Activated CD8-positive, alpha-beta memory T cell treated with anti-CD3 and anti-CD28 coated beads for 24 hours (primary cell): ENCODE measurements around the gene NIN.

ENCODE experiments used
- DNase-seq: peaks from one replicate; pipeline ENCODE4 v3.0.0-alpha.2; 2020

The NIN gene

GRCh38 chr14:50759800-50760543 lies 71.0 kb downstream of the NIN start:
- DNase-seq = no peak

- DNase-seq = no peak
Observed at GRCh38 chr14:50758945-50759344, 72.0 kb downstream of the NIN start.

DNA sequence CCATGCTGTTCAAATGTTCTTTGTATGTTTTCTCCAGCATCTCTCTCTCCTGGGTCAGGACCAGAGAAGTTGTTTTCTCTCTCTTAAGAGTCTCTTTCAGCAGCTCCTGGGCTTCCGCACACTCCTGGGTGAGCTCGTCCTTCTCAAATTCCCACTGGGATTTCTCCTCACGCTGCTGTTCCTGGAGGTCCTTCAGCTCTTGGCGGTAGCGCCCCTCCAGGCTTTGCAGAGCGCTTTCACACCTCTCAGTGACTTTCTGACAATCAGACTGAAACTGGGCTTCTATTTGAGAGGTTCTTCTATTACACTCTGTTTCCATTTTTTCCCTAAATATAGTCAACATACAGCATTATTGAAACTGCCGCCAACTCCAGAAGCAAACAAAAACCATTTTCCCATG lies 72.7 kb downstream of the NIN start:
- DNase-seq = no peak

- no peak for DNase-seq
Observed at GRCh38 chr14:50757702-50758101, 73.3 kb downstream of the NIN start.

- no peak for DNase-seq
Observed at GRCh38 chr14:50756300-50756699, 74.7 kb downstream of the NIN start.

DNA sequence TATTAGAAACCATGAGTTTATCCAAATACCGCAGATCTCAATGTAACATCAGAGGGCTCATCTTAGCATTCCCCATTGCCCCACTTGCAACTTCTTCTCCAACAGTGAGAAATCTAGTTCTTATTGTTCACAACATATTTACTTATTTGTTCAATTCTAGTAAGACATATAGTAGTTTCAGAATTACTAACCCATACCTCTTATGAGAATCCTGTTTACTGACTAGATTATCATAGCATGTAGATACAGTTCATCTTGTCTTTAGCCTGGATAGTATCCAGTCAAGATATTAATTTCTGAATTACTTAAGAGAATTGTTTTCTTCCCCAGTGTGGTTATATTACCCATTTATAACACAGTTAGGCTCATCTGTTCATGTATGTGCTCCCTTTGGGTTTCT lies 80.6 kb downstream of the NIN start:
- no peak for DNase-seq

DNA sequence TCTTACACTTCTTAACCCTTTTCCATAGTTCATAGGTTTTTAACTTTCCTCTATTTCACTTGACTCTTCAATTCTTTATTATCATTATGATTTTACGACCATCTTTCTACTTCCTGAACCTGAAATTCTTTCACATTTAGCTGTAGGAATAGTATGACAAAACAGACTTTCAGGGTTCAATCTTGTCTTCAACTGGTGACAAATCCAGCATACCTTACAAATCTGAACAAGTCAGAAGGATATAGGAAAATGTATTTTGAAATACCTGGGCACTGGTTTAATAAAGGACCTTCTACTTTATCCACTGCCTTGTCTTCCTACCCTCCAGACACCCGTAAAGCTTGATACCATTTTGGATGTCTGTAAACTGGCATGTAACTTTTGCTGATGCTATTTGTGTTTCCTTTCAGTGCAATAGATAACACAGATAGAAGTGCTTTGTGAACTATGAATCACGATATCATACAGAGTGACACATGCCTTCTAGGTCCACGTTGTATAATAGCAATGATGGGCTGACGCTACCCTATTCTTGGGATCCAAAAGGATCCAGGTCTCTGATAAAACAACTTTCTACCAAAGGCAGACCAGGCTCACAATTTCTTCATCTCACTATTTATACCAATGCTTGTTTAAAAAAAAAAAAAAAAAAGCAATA lies 85.4 kb downstream of the NIN start:
- DNase-seq = no peak

DNA sequence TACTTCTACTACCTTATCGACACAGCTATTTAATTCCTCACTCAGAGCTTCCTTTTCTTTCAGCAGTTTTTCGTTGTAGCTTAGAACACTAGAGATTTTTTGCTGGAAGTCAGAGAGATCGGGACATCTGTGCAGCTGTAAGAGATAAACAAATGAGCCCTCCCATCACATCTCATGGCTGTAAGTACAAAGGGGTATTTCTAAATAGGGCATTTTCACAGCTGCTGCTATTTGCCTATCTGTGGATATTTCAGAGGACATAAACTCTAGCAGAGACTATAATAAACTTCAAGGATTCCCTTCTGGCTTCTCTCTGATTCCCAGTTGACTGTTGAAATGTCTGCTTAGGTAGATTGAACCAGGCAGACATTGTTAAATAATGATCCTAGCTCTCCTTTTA lies 86.7 kb downstream of the NIN start:
- DNase-seq = no peak

GRCh38 chr14:50741567-50741966 lies 89.4 kb downstream of the NIN start:
- DNase-seq = no peak

- DNase-seq = no peak
Observed at GRCh38 chr14:50740856-50741255, 90.1 kb downstream of the NIN start.

- DNase-seq = no peak
Observed at GRCh38 chr14:50739186-50739585, 91.8 kb downstream of the NIN start.

GRCh38 chr14:50736932-50737419 lies 94.0 kb downstream of the NIN start:
- DNase-seq = peak; percentile 66

GRCh38 chr14:50734950-50735695 lies 95.8 kb downstream of the NIN start:
- no peak for DNase-seq

- no peak for DNase-seq
Observed at GRCh38 chr14:50733494-50733893, 97.5 kb downstream of the NIN start.

GRCh38 chr14:50728836-50729235 lies 102.1 kb downstream of the NIN start:
- DNase-seq = no peak

GRCh38 chr14:50726372-50727107 lies 104.4 kb downstream of the NIN start:
- no peak for DNase-seq

DNA sequence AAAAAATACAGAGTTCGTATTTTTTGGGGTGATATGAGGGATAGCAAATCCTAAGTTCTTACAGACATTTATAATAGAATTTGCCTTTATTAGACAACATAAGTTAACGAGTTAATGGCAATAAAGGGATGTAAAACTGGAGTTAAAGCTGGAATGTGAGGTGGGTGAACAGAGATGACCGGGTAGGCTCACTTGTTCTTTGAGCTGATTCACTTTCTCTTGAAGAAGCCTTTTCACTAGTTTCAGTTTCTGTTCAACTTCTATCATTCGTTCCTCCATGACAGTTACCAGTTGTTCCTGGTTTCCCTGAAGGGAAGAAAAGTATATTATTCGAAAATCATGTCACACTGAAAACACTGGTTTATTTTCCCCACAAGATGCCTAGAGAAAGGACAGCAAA lies 105.2 kb downstream of the NIN start:
- no peak for DNase-seq

DNA sequence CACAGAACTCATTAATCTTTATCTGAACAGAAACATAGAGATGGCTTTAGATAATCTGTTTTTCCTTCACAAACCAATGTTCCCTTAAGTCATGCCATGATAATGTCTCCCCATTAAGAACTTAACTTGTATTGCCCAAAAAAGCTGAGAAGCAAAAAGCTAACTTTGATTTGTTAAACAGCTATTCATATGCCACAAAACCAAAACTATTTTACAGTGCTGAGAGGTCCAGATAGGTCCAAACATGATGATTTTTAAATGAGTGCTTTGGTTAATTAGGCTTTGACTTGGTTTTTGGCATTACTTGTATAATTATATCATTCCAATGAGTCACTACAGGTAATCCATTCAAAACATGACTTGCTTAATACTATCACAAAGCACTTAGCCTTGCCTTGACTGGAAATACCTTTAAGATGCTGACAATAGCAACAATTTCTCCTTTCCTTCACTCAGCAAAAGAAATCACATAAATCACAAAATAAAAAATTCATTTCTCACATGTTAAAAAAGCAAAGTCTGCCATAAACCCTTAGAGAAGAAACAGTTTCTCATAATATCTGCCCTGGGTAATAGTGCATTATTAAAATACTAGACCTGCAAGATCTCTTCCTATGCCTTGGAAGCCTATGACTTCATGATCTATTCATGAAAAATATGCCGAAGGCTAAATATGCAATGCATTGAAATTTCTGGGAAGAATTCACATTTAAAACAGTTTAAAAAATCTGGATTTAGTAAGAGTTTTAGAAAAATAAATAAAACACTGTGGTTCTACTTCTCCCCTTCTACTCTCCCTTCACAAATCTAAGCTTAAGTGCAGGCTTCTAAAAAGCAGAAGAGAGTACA lies 110.8 kb downstream of the NIN start:
- no peak for DNase-seq

- DNase-seq = no peak
Observed at GRCh38 chr14:50718949-50719348, 112.0 kb downstream of the NIN start.

DNA sequence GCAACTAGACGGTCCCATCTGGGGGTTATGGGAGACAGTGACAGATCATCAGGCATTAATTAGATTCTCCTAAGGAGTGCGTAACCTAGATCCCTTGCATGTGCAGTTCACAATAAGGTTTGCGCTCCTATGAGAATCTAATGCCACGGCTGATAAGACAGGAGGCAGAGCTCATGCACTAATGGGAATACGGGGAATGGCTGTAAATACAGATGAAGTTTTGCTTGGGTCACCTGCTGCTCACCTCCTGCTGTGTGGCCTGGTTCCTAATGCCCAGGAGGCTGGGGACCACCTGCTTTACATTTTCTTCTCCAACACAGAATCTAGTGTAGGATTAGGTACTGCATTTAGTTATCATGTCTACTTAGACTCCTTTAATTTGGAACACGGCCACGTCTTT lies 113.2 kb downstream of the NIN start:
- no peak for DNase-seq

- no peak for DNase-seq
Observed at GRCh38 chr14:50714450-50715073, 116.4 kb downstream of the NIN start.

DNA sequence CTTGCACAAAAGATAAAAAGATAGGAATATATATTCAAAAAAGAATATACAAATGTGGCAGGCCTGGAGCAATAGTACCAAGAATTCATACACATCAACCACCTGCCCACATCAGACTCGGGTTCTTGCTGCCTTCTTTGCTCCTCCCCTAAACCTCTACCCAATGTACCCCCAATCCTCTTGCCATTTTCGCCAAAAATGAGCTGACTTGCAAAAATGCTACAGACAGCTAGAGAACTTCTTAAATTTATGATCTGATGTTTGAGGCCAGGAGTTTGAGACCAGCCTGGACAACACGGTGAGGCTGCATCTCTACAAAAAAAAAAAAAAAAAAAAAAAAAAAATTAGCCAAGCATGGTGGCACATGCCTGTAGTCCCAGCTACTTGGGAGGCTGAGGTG lies 119.9 kb downstream of the NIN start:
- no peak for DNase-seq
